ENCODE results near the gene TMEM141.
"Not testable (repeated sequence)": the region's sequence is repeated elsewhere in the genome, so short reads cannot be mapped to it uniquely, and the experiment has no call there.

DNA sequence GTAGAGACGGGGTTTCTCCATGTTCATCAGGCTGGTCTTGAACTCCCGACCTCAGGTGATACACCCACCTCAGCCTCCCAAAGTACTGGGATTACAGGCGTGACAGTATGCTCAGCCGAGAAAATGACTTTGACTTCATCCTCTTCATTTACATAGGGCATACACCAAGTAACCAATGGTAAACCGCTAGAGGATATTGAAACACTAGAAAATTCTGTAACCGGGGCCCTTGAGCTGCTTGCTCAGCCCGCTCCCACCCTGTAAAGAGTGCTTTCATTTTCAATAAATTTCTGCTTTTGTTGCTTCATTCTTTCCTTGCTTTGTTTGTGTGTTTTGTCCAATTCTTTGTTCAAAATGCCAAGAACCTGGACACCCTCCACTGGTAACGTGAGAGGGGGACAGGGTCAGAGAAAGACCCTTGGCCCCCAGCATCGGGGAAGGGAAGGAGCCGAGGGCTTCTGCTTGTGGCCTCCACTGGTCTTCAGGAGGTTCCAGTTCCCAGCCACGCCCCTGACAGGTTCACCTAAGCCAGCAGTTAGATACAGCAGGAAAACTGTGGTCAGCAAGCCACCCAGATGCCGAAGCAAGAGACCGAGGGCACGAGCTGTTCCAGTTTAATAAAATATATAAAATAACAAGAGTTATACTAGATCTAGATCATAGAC, 25.3 kb upstream of the TMEM141 start:
- TF ChIP-seq, protein P1, sequence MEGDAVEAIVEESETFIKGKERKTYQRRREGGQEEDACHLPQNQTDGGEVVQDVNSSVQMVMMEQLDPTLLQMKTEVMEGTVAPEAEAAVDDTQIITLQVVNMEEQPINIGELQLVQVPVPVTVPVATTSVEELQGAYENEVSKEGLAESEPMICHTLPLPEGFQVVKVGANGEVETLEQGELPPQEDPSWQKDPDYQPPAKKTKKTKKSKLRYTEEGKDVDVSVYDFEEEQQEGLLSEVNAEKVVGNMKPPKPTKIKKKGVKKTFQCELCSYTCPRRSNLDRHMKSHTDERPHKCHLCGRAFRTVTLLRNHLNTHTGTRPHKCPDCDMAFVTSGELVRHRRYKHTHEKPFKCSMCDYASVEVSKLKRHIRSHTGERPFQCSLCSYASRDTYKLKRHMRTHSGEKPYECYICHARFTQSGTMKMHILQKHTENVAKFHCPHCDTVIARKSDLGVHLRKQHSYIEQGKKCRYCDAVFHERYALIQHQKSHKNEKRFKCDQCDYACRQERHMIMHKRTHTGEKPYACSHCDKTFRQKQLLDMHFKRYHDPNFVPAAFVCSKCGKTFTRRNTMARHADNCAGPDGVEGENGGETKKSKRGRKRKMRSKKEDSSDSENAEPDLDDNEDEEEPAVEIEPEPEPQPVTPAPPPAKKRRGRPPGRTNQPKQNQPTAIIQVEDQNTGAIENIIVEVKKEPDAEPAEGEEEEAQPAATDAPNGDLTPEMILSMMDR (IDR thresholded peaks at IDR 0.05) = not testable (repeated sequence)
- not testable (repeated sequence) for TF ChIP-seq POLR2A, POLR2AphosphoS5 (IDR thresholded peaks at IDR 0.05)
